ENCODE measurements around the gene DYNLT2.

Gene DYNLT2

DNA sequence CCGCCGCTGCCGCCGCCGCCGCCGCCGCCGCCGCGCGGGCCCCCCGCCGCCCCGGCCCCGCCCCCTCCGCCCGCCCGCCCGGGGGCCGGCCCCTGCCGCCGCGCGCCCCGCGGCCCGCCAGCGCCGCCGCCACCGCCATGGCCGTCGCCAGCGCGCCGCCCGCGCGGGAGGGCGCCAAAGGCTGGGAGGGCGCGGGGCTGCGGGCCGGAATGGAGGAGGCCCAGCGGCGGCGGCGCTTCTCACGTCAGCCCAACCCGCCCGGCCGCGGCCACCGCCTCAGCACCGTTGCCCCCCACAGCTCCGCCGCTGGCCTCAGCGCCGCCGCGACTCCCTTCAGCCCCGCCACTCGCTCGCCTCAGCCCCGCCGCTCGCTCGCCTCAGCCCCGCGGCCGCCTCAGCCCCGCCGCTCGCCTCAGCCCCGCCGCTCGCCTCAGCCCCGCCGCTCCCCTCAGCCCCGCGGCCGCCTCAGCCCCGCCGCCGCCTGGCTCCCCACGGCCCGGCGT lies 27.3 kb downstream of the DYNLT2 start:
- H3K4me3 ChIP-seq (replicated peaks in 1 of 2; ENCODE audit: low read depth in 2 of 2, low read length in 2 of 2) = peak overlapping the region in 1 of 2 donors; percentile 76
- TF ChIP-seq, protein P1, sequence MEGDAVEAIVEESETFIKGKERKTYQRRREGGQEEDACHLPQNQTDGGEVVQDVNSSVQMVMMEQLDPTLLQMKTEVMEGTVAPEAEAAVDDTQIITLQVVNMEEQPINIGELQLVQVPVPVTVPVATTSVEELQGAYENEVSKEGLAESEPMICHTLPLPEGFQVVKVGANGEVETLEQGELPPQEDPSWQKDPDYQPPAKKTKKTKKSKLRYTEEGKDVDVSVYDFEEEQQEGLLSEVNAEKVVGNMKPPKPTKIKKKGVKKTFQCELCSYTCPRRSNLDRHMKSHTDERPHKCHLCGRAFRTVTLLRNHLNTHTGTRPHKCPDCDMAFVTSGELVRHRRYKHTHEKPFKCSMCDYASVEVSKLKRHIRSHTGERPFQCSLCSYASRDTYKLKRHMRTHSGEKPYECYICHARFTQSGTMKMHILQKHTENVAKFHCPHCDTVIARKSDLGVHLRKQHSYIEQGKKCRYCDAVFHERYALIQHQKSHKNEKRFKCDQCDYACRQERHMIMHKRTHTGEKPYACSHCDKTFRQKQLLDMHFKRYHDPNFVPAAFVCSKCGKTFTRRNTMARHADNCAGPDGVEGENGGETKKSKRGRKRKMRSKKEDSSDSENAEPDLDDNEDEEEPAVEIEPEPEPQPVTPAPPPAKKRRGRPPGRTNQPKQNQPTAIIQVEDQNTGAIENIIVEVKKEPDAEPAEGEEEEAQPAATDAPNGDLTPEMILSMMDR (IDR thresholded peaks at IDR 0.05; ENCODE audit: low read depth, low read length) = no peak
- DNase-seq (ENCODE audit: low read depth in 2 of 2) = peak in 1 of 2 donors; percentile 29

DNA sequence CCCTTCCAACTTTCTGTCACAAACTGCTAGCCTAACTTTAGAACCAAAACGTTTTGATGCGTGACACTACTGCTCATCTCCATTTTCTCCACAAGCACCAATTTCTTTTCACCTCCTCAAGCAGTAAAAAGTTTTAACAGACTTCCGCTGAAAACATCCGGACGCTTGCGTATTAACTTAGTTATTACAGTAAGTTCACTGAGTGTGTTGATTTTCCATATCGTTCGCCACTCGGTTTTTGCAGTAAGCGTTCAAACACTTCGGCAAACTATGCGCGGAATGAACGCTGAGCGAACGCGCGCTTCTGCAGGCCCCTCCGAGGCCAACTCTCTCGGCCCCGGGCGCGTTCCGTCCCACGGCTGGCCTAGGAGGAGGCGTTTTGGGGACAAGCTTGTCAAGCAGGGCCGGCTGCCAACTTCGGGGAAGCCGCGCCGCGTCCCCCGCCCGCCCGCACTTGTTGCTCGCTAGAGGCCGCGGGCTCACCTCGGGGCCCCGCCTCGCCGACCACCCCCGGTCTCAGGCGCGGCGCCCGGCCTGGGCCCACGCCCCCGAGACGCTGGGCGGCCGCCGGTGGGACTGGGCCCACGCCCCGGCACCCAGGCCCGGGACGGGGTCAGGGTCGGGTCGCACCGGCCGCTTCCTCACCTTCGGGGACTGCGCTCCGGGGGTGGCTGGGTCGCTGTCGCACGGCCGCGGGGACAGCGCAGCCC lies 28.0 kb downstream of the DYNLT2 start:
- peak overlapping the region; percentile 65 to 76 for H3K4me3 ChIP-seq (replicated peaks in 1 of 2; ENCODE audit: low read depth in 2 of 2, low read length in 2 of 2)
- peak; percentile 70 to 75 for DNase-seq (ENCODE audit: low read depth in 2 of 2)
- TF ChIP-seq, protein P1 (IDR thresholded peaks at IDR 0.05; ENCODE audit: low read depth, low read length) = no peak

DNA sequence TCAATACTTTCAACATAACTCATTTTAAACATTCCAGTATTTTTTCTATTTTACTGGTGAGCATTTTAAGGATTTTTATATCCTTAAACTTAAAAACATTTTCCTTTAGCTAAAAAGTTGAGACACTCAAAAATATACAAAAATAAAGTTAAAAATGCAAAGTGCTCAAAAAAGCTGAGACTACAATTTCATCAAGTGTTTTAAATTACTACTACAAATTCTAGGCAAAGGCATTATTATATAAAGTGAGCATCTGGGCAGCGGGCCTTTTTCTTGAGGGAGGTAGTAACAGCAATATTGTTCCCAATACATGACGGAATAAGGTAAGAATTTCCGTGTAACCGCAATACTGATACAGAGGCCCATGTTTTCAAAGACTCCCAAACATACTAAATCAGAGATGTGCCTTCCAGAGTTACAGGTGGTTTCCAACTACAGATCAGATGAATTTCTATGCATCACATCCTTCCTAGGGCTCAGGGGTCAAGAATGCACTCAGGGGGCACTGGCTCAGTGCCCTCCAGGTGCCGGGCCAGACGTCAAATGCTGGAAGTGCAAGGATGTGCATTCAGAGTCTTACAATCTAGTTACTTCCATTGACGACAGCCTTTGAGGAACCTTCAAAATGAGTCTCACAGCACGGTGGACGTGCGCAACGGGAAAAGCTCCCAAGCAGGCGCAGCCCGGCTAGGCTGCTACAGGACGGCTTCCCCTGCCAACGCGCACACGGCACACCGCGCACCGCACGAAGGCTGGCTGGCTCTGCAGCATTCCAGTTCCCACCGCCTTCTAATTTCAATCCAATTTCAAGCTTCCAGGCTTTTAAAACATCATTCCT lies 28.8 kb downstream of the DYNLT2 start:
- TF ChIP-seq, protein P1 (IDR thresholded peaks at IDR 0.05; ENCODE audit: low read depth, low read length) = no peak
- peak; percentile 58 to 79 for DNase-seq (ENCODE audit: low read depth in 2 of 2)
- H3K4me3 ChIP-seq (replicated peaks in 1 of 2; ENCODE audit: low read depth in 2 of 2, low read length in 2 of 2) = peak overlapping the region; percentile 65 to 76

DNA sequence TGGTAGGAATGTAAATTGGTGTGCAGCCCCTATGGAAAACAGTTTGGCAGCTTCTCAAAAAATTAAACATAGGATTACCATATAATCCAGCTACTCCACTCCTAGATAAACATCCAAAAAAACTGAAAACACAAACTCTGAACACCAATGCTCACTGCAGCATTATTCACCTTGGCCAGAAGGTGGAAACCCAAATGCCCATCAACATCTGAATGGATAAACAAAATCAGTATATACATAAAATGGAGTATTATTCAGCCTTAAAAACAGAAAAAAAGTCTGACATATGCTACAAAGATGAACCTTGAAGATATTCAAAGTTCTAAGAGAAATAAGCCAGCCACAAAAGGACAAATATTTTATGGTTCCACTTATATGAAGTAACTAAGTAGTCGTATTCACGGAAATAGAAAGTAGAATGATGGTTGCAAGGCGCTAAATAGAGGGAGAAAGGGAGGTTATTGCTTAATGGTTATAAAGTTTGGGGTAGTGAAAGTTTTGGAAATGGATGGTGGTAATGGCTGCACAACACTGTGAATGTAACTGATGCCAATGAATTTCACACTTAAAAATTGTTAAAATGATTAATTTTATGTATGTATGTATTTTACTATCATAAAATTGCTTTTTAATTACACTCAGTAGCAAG lies 31.0 kb downstream of the DYNLT2 start:
- no peak overlapping the region for H3K4me3 ChIP-seq (replicated peaks in 1 of 2; ENCODE audit: low read depth in 2 of 2, low read length in 2 of 2)
- TF ChIP-seq, protein P1 (IDR thresholded peaks at IDR 0.05; ENCODE audit: low read depth, low read length) = no peak
- DNase-seq (ENCODE audit: low read depth in 2 of 2) = no peak

DNA sequence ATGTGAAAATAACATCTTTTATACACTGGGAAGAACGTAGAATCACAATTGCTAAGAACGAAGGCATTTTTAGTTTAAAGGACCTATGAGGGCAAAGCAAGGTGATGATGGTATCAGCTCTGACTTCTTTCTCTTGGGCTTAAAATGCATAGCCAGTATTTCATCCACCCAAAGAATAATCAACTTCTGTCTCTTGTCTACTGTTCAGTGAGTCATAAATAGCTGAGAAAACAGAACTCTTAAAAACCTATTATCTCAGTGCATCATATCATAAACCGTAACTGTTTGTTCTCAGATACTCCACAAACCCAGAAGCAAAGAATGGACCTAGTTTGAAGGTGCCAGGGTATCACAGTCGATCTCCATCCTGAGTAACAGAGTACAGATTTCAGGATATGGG lies 32.3 kb downstream of the DYNLT2 start:
- DNase-seq (ENCODE audit: low read depth in 2 of 2) = peak in 1 of 2 donors; percentile 32
- no peak overlapping the region for H3K4me3 ChIP-seq (replicated peaks in 1 of 2; ENCODE audit: low read depth in 2 of 2, low read length in 2 of 2)
- TF ChIP-seq, protein P1 (IDR thresholded peaks at IDR 0.05; ENCODE audit: low read depth, low read length) = no peak

DNA sequence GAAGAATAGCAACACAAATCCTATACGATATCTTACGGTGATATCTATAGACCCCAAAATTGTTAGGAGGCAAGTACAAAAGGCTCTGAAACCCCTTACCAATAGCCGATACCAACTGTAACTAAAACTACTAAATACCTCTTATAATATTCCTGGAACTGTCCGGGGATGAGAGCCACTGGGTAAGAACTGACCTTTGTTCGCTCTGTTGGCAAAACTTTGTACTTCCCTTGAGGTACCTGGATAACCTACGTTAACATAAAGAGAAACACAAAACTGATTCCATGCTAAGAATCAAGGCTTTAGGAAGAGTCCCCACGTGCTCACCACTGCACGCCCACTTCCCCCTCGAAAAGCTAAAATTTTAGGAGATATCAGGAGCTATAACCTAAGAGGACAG lies 36.8 kb downstream of the DYNLT2 start:
- TF ChIP-seq, protein P1 (IDR thresholded peaks at IDR 0.05; ENCODE audit: low read depth, low read length) = no peak
- no peak overlapping the region for H3K4me3 ChIP-seq (replicated peaks in 1 of 2; ENCODE audit: low read depth in 2 of 2, low read length in 2 of 2)
- no peak for DNase-seq (ENCODE audit: low read depth in 2 of 2)

All from cardiac fibroblast (primary cell).